ENCODE results near the gene UBE2E2.

UBE2E2 gene

DNA sequence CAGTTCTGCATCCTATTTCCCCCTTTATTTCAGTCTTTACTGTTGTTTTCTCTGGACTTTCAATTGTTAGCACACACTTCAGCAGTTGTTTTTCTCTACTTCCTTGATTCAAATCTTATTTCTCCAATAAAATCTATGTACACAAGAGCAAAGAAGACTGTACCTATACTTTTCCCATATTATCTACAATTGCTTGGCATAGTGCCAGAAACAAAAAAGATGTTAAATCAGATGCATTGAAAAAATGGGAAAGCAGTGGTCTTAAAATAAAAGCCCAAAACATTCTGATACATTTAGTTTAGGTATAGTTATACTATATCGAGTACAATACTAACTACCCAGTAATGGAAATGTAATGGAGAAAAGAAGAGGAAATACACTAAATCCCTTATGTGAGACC lies 265.1 kb downstream of the UBE2E2 start:
- TF ChIP-seq GATA3 (IDR thresholded peaks at IDR 0.05; ENCODE audit: low read depth, low read length) (no peak), GATA2 (IDR thresholded peaks at IDR 0.05; ENCODE audit: low read depth, low read length) (no peak)

DNA sequence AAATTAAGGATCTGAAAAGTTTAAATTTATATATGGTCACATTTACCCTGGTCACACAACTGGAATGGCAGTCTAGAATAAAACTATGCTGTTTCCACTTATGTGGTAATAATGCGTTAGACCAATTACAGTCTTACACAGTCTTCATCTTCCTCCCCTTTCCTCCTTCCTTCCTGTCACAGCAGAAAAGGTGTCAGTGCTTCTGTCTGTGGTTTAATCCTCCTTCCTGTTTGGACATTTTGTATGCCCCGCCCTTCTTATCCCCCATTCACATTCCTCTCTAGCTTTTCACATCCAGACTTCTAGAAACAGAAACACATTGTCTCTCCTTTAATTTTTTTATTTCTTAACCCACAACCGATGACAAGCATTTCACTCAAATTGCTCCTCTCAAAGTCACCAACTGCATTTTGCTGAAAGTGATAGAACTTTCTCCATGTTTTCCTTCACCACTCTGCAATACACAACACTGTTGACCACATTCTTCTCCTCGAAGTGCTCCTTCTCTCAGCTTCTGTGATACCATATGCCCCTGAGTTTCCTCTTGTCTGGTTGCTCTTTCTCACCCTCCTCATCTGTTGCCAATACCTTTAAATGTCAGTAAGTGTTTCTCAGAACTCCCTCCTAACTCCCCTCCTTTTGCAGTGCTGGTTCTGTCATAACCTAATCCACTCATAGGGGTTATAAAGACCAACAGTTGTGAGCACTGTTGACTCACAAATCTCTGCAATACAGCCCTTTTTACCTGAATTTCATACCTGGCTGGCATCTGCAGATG lies 271.6 kb downstream of the UBE2E2 start:
- TF ChIP-seq GATA3 (IDR thresholded peaks at IDR 0.05; ENCODE audit: low read depth, low read length) (no peak), GATA2 (IDR thresholded peaks at IDR 0.05; ENCODE audit: low read depth, low read length) (no peak)

DNA sequence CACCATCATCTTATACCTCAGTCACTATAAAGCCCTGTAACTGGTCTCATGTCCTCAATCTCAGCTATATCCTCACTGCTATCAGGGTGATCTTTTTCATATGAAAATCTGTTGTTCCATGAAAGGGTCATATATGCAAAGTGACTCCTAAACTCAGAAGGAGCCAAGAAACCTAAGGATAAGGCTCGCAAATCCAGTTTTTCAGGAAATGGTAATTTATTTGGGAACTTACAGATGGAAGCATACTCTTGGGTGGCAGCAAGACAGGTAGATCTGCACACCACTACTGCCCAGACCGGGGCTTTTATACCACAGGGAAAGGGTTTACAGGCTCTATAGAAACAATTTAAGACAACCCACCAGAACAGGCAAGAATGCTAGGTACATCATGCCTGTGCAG lies 272.3 kb downstream of the UBE2E2 start:
- TF ChIP-seq GATA3 (IDR thresholded peaks at IDR 0.05; ENCODE audit: low read depth, low read length) (no peak), GATA2 (IDR thresholded peaks at IDR 0.05; ENCODE audit: low read depth, low read length) (no peak)

DNA sequence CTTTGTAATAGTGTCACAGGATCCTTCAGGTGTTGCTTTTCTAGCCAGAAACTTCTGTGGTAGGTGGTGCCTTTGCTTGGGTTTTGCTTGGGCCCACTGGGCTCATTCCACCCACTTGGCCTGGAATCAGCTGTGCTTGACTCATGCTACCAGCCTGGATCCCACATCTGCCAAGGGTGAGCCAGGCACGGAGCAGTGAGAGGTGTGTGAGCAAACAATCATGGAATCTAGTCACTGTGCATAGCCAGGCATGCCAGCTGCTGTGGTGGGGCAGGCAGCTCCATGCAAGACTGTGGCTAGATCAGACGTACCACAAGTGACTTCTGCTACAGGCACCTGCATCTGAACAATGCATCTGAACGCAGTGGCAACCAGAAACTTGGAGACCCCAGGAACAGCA lies 275.9 kb downstream of the UBE2E2 start:
- no peak for TF ChIP-seq GATA3 (IDR thresholded peaks at IDR 0.05; ENCODE audit: low read depth, low read length)
- no peak for TF ChIP-seq GATA2 (IDR thresholded peaks at IDR 0.05; ENCODE audit: low read depth, low read length)

DNA sequence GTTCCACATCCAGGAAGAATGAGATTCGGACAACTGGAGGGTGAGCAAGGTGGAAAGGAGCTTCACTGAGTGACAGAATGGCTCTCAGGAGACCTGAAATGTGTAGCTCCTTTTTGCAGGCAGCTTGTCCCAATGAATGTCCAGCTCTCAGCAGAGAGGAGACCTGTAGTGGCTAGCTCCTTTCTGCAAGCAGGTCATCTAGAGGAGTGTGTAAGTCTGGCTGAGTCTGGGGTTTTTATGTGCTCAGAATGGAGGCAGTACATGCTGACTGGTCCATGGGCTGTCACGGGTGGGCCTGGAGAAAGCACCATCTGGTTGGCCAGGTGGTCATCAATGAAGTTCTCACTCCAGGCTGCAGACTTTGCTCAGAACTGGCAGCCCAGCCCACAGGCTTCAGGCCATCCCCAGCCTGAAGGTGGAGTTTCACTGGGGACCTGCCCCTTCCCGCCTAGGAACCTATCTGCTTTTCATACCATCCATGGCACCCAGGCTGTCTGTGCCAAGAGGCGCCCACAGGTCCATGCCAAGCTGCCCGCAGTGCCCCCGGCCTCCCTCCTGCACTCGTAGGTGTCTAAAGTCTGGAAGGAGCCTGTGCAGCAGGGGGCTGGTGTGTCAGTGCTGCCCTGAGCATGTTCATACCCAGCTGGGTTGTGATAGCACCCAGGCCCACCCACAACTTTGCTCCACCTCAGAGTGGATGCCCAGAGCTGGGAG lies 276.6 kb downstream of the UBE2E2 start:
- TF ChIP-seq GATA2 (IDR thresholded peaks at IDR 0.05; ENCODE audit: low read depth, low read length) (no peak), GATA3 (IDR thresholded peaks at IDR 0.05; ENCODE audit: low read depth, low read length) (no peak)

DNA sequence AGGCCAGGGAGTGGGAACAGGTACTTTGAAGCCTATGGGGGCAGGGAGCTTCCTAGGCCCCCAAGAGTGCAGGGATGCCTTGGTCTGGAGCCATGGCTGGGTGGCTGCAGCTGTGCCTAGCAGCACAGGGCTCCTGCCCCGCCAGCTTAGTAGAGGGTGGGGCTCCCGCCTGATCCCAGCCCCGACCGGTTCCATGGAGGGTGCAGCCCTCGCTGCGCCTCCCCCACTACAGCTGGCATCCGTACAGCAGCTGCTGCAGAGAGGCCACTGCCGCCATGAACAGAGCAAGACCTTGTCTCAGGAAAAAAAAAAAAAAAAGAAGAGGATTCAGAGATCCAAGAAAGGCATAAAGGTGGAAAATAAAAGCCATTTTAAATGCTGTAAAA lies 277.2 kb downstream of the UBE2E2 start:
- TF ChIP-seq GATA3 (IDR thresholded peaks at IDR 0.05; ENCODE audit: low read depth, low read length) (no peak), GATA2 (IDR thresholded peaks at IDR 0.05; ENCODE audit: low read depth, low read length) (no peak)

DNA sequence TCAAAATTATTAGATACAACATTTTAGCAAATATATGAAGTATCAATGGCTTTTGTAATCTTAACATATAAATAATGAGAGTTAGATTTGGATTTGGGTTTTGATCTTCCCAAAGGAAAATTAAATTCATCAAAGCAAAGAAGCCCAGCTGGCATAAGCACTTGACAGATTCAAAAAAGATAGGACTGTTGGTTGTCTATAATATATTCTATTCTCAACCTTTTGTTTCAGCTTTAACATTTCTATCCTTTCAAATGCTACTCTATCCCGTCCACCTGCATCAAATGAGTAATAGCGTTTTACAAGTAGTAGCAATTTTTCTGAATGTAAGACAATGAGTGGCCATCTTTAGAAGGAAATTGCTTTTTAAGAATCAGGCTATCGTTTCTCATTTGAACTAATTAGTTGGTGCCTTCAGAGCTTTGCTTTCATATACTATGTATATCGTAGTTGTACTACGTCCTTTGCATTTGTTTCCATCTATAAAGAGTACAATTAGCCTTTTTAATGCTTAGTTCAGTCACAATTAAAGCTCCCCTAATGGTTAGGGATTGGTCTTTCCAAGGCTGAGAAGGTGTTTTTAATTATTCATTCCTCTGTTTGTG lies 278.0 kb downstream of the UBE2E2 start:
- no peak for TF ChIP-seq GATA3 (IDR thresholded peaks at IDR 0.05; ENCODE audit: low read depth, low read length)
- TF ChIP-seq GATA2 (IDR thresholded peaks at IDR 0.05; ENCODE audit: low read depth, low read length), result no peak

DNA sequence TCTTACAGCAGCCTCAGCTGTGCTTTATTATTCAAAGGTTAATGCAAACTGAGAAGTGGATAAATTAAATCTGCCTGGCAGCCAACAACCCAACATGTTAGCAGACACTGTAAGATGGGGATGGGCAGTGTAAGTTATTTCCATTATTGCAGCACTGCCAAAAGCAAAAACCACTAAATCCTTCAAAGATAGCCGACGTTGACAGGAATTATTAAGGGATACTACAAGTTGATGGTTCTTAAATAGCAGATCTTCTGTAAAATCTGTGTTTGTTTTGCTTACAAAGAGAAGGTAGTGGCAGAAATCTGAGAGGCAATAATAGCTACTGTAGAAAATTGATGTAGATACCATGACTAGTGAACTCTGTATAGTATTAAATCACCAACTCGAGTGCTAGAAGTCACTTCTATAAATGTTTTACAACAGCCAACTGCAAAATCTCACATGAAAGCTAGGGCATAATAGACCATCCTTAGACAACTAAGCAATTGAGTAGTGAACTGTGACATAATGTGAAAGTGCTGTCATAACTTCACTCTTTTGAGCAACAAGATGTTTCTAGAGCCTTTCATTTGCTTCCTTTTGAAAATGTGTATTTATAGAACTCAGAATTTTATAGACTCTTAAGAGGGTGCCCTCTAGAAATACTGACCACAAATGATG lies 278.6 kb downstream of the UBE2E2 start:
- no peak for TF ChIP-seq GATA3 (IDR thresholded peaks at IDR 0.05; ENCODE audit: low read depth, low read length)
- no peak for TF ChIP-seq GATA2 (IDR thresholded peaks at IDR 0.05; ENCODE audit: low read depth, low read length)

DNA sequence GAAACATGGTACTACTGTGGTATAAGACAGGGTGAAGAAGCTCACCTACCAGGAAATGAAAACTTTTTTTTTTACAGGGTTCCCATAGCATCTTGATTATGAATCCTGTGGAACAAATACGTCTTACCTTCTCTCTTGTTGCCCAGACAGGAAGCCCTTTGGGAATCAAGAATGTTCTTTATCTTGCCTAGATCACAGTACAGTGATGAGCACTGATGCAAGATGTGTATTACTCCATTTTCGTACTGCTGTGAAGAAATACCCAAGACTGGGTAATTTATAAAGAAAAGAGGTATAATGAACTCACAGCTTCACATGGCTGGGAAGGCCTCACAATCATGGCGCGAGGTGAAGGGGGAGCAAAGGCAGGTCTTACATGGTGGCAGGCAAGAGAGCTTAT lies 281.3 kb downstream of the UBE2E2 start:
- TF ChIP-seq GATA3 (IDR thresholded peaks at IDR 0.05; ENCODE audit: low read depth, low read length) (no peak), GATA2 (IDR thresholded peaks at IDR 0.05; ENCODE audit: low read depth, low read length) (no peak)

DNA sequence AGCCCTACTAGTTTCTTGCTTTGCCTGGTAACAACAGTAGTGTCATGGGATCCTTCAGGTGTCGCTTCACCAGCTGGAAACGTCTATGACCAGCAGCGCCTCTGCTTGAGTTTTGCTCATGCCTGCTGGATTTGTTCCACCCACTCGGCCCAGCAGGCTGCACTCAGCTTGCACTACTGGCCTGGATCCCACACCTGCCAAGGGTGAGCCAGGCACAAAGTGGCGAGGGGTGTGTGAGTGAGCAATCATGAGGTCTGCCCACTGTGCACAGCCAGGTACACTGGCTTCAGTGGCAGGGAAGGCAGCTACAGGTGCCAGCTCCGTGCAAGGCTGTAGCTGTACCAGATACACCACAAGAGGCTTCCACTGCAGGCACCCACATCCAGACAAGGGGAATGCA lies 282.8 kb downstream of the UBE2E2 start:
- TF ChIP-seq GATA3 (IDR thresholded peaks at IDR 0.05; ENCODE audit: low read depth, low read length), result no peak
- TF ChIP-seq GATA2 (IDR thresholded peaks at IDR 0.05; ENCODE audit: low read depth, low read length), result no peak

DNA sequence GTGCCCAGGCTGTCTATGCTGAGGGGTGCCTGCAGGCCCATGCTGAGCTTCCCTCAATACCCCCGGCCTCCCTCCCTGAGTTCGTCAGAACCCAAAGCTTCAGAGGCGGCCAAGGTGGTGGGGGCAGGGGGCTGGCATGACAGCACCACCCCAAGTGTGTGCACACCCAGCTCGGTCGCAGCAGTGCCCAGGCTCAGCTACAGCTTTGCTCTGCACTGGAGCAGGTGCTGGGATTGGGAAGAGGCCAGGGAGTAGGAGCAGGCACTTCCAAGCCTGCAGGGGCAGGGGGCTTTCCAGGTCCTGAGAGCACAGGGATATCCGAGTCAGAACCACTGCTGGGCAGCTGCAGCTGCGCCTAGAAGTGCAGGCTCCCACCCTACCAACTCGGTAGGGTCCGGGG lies 283.9 kb downstream of the UBE2E2 start:
- TF ChIP-seq GATA2 (IDR thresholded peaks at IDR 0.05; ENCODE audit: low read depth, low read length) (no peak), GATA3 (IDR thresholded peaks at IDR 0.05; ENCODE audit: low read depth, low read length) (no peak)

DNA sequence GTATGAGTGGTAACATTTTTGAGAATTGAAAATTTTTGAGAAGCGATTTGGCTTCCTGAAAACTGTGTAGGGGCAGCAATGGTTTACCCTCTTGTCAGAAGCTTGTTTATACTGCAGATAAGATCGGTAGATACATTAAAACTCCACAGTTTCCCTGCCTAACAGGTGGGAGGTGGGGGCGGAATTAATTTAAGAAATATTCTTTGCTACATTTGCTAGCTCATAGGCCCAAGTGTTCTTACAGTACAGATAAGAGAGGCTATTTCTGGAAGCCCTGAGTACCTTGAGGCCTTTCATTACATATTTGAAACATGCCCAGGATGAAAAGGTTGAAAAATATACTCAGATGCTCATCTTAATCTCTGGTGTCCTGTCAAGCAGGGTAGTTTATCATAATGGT lies 285.5 kb downstream of the UBE2E2 start:
- TF ChIP-seq GATA3 (IDR thresholded peaks at IDR 0.05; ENCODE audit: low read depth, low read length) (no peak), GATA2 (IDR thresholded peaks at IDR 0.05; ENCODE audit: low read depth, low read length) (no peak)

DNA sequence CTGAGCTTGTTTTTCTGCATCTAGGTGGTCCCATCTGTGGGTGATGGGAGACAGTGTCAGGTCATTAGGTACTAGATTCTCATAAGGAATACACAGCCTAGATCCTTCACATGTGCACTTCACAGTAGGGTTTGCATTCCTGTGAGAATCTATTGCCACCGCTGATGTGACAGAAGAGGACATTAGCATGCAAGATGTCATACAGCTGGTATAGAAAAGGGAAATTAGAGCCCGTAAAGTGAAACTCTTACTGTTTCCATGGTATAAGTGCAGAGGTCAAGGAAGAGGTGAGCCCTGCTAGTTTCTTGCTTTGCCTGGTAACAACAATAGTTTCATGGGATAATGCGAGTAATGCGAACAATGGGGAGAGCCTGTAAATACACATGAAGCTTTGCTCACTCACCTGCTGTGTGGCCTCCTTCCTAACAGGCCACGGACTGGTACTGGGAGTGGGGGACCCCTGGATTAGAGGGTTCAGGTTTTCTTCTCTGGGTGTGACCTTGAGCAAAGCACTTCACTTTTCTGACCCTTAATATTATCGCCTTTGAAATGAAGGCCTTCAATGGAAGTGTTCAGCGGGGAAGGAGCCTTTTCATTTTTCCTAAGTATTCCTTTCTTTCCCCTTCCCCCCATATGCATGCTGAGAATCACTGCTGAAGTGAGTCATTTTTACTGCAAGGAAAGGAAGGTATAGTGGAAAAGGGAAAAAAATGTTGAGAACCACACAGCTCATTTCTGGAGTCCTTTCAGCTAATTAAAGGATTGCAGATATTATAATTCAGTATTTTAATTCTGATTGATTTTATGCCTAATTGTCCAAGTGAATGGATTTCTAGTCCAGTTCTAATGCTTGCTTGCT lies 286.4 kb downstream of the UBE2E2 start:
- TF ChIP-seq GATA2 (IDR thresholded peaks at IDR 0.05; ENCODE audit: low read depth, low read length), result no peak
- no peak for TF ChIP-seq GATA3 (IDR thresholded peaks at IDR 0.05; ENCODE audit: low read depth, low read length)

All from SH-SY5Y (cell line).